ENCODE data around the gene RPS10.

DNA sequence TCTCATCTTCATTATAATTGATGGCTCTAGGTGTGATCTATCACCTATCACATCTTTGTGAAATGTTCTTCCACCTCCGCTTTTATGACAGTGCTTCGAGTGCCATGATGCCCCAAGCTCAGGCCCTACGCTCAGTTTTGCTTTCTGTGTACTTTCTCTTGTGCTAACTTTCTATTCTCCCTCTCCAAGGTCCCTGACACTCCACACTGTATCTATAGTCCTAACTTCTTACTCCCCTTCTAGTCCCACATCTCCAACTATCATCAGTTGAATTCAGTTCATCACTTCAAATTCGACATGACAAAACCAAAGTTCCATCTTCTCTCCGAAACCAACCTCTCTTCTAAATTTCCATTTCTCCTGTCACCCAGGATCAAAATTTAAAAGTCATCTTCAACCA lies 50.0 kb downstream of the RPS10 start:
- TF ChIP-seq CTCF (conservative IDR thresholded peaks at IDR 0.05; ENCODE audit: low read length): no peak
- no peak for TF ChIP-seq EZH2phosphoT487 (IDR thresholded peaks at IDR 0.05; ENCODE audit: borderline replicate concordance)

Measured in Loucy (cell line).